Measurements from ENCODE around the gene GUCD1. TPM values are rescaled to one million over a fixed set of nuclear protein-coding genes. Genes with fewer than 3 reads are reported as not detected.

Gene GUCD1
- polyA plus RNA-seq, 3 donors, result 87.7 to 98.2 (median 88.1) TPM

Other genes starting within 250 kb of the GUCD1 start
- 1 to 10 TPM; 5.4 to 7.3 (median 5.9) TPM for gene ADORA2A, start 127.5 kb downstream of the GUCD1 start, polyA plus RNA-seq (ENCODE audit: insufficient read length in 3 of 3)
- under 1 TPM; 0.37 to 0.54 (median 0.53) TPM for gene UPB1, start 59.8 kb downstream of the GUCD1 start, polyA plus RNA-seq (ENCODE audit: insufficient read length in 3 of 3)
- gene SNRPD3, start 861 bp upstream of the GUCD1 start, polyA plus RNA-seq (ENCODE audit: insufficient read length in 3 of 3), result 100 to 1,000 TPM; 221 to 231 (median 227) TPM
- gene LRRC75B, start 37.9 kb upstream of the GUCD1 start, polyA plus RNA-seq (ENCODE audit: insufficient read length in 3 of 3), result 10 to 100 TPM; 22.1 to 32.7 (median 26.9) TPM
- gene GGT1, start 48.1 kb upstream of the GUCD1 start, polyA plus RNA-seq (ENCODE audit: insufficient read length in 3 of 3), result 10 to 100 TPM; 41.4 to 51.8 (median 51.4) TPM
- not detected for gene PIWIL3, start 219.6 kb upstream of the GUCD1 start, polyA plus RNA-seq (ENCODE audit: insufficient read length in 3 of 3)

Data from right renal cortex interstitium (tissue), 3 donors.